Prostate gland (tissue), 2 donors: ENCODE data around the gene RABGGTA. TPM values are rescaled to one million over a fixed set of nuclear protein-coding genes. Genes with fewer than 3 reads are reported as not detected.

Experiments
- DNase-seq: peaks from one replicate; pipeline ENCODE4 v3.0.0-alpha.2; 2019; ENCODE audit warnings: low spot score
- H3K27ac ChIP-seq, 2 donors: fragments of 200-600 bp; sonication (generic); 2 replicates each; pipeline ENCODE4 v1.5.1; 2017 to 2019
- H3K27me3 ChIP-seq: fragments of 200-600 bp; sonication (generic); replicated peaks from 2 replicates; pipeline ENCODE4 v1.5.1; 2019; ENCODE audit not compliant: insufficient read depth
- H3K36me3 ChIP-seq, 2 donors: fragments of 200-600 bp; sonication (generic); 1 replicate in 1 of 2; 2 replicates in 1 of 2; pipeline versions ENCODE4 v1.5.1 to v1.8.1; 2017 to 2019
- H3K4me1 ChIP-seq: fragments of 200-600 bp; sonication (generic); replicated peaks from 2 replicates; pipeline ENCODE4 v1.5.1; 2019
- H3K4me3 ChIP-seq, 2 donors: fragments of 200-600 bp; sonication (generic); 2 replicates each; pipeline ENCODE4 v1.5.1; 2017 to 2019
- H3K9me3 ChIP-seq: fragments of 200-600 bp; sonication (generic); 2 replicates; pipeline ENCODE4 v1.5.1; 2017
- POLR2A ChIP-seq: fragments of 450-650 bp; IDR thresholded peaks from one replicate; pipeline ENCODE4 v1.6.1; 2016; ENCODE audit warnings: antibody characterized with exemption, mild to moderate bottlenecking
- POLR2AphosphoS5 ChIP-seq: sonication (generic); formaldehyde crosslinking; IDR thresholded peaks from one replicate; pipeline ENCODE4 v1.6.1; 2017; ENCODE audit warnings: antibody characterized with exemption
- whole genome bisulfite sequencing: methylation state at CpG from one replicate; pipeline ENCODE4 v1.1.5; 2018; 5-methylcytosine and 5-hydroxymethylcytosine counted together
- intact Hi-C: fragments of 100-400 bp; cut with DNase I; formaldehyde crosslinking; loops from one replicate; pipeline ENCODE4 v1.14.2; 2022
- total RNA-seq, 2 donors: library from RNA; depleted of rRNA; stranded (reverse); fragments of >200 nt; gene quantifications; one replicate each; pipeline ENCODE4 v1.1.0, GENCODE V29; 2016
- TF ChIP-seq, protein P1 (sequence below), 4 experiments: fragments of 200-600 bp in 2 of 4; fragments of 450-650 bp in 2 of 4; sonication (generic) in 2 of 4; IDR thresholded peaks; 1 replicate in 3 of 4; 2 replicates in 1 of 4; pipeline ENCODE4 v1.5.1; 2016 to 2019; ENCODE audit warnings: antibody characterized with exemption in 4 of 4, mild to moderate bottlenecking in 2 of 4, moderate library complexity in 2 of 4

The RABGGTA gene
- total RNA-seq, 2 donors from 2014 or later = 45.5 to 63.5 TPM

DNA sequence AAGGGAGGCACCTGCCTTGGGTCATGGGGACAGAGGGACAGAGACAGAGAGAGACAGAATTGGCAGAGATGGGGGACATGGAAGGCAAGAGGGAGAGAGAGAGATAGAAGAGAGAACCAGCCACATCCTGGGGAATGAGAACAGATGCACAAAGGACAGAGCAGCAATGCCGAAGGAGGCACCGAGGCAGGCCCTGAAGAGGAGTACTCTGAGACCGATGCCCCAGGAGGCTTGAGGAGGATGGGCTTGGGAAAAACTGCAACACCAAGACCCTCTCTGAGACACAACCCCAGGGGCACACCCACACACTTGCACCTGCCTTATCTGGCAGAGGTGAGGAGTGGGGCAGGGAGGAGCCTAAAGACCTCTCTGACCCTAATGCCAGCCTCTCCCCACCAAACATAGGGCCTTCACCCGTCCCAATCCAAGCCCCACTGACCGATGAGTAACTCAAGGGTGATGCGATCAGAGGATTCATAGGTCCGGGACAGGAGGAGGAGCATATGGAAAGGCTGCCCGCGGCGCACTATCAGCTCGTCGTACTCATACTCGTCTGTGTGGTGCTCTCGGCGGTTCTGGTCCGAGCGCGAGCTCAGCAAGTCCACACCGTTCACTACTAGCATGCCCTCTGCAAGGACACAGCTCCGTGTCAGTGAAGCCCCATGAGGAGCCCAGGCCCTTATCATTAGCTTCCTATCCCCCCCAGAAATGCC, 10.0 kb downstream of the RABGGTA start:
- H3K9me3 ChIP-seq = no peaks in the 10 kb centered on the region
- 92% methylated on average over 20 of the region's 20 CpGs for WGBS
- intact Hi-C loops = no loop called here
- H3K36me3 ChIP-seq = peaks cover 0 to 3% of the 10 kb centered on the region in 2 donors
- H3K4me1 ChIP-seq = no peaks in the 10 kb centered on the region
- TF ChIP-seq POLR2A (no peak), POLR2AphosphoS5 (no peak)
- TF ChIP-seq, protein P1, sequence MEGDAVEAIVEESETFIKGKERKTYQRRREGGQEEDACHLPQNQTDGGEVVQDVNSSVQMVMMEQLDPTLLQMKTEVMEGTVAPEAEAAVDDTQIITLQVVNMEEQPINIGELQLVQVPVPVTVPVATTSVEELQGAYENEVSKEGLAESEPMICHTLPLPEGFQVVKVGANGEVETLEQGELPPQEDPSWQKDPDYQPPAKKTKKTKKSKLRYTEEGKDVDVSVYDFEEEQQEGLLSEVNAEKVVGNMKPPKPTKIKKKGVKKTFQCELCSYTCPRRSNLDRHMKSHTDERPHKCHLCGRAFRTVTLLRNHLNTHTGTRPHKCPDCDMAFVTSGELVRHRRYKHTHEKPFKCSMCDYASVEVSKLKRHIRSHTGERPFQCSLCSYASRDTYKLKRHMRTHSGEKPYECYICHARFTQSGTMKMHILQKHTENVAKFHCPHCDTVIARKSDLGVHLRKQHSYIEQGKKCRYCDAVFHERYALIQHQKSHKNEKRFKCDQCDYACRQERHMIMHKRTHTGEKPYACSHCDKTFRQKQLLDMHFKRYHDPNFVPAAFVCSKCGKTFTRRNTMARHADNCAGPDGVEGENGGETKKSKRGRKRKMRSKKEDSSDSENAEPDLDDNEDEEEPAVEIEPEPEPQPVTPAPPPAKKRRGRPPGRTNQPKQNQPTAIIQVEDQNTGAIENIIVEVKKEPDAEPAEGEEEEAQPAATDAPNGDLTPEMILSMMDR (IDR thresholded peaks at IDR 0.05) = no peak
- no peak overlapping the region for H3K4me3 ChIP-seq
- H3K27ac ChIP-seq = no peak overlapping the region
- no peak for DNase-seq
- no peaks in the 10 kb centered on the region for H3K27me3 ChIP-seq

- Histone ChIP-seq H3K4me1 (no peaks in the 10 kb centered on the region), H3K4me3 (no peak overlapping the region)
- TF ChIP-seq POLR2A = no peak
- TF ChIP-seq, protein P1 (IDR thresholded peaks at IDR 0.05) = no peak
- TF ChIP-seq POLR2AphosphoS5 = no peak
These were observed 10.6 kb downstream of the RABGGTA start for GRCh38 chr14:24260780-24261157.

DNA sequence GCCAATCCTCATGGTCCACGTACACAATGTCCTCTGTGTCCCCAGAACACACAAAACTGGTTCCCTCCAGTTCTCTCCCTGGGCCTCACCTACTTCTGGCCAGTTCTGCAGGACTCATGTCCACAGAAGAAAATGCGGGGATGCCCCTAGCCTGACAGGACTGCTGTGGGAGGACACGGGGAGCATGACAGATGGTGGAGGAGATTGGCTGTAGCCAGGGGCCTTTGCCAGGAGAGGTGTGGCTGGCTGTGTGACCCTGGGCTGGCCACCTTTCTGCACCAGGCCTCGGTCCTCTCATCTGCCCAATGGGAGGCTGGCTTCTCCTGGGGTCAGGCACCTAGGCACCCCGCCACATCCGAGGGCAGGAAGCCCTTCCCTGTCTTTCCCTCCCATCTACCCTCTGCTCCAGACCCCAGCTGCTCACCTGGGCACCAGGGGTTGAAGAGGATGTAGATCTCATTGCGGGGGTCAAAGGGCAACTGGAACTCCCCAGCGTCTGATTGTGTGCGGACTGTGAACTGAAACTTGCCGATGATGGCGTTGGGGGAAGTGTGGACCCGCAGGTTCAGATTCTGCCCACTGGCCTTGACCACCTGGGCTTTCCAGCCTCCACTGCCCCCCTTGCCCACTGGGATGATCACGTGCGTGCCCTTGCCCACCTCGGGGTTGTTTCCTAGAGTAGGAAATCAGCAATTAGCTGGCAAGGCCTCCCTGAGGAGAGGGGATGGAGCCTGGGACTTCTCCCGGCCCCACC, 11.2 kb downstream of the RABGGTA start:
- H3K27ac ChIP-seq = peak overlapping the region; percentile 15 to 34
- no peaks in the 10 kb centered on the region for H3K27me3 ChIP-seq
- intact Hi-C loops = no loop called here
- H3K9me3 ChIP-seq = no peaks in the 10 kb centered on the region
- TF ChIP-seq POLR2AphosphoS5 = no peak
- TF ChIP-seq, protein P1 (IDR thresholded peaks at IDR 0.05) = no peak
- no peak for TF ChIP-seq POLR2A
- H3K36me3 ChIP-seq = no peaks in the 10 kb centered on the region
- H3K4me1 ChIP-seq = no peaks in the 10 kb centered on the region
- 79% methylated on average over 14 of the region's 16 CpGs for WGBS
- H3K4me3 ChIP-seq = no peak overlapping the region
- peak; percentile 23 for DNase-seq

More at GRCh38 chr14:24260780-24261157, 10.6 kb downstream of the RABGGTA start:
- Histone ChIP-seq H3K27ac (no peak overlapping the region), H3K9me3 (no peaks in the 10 kb centered on the region), H3K27me3 (no peaks in the 10 kb centered on the region), H3K36me3 (no peaks in the 10 kb centered on the region)
- intact Hi-C loops = no loop called here
- DNase-seq = no peak
- WGBS = 60% methylated on average over 4 of the region's 4 CpGs

DNA sequence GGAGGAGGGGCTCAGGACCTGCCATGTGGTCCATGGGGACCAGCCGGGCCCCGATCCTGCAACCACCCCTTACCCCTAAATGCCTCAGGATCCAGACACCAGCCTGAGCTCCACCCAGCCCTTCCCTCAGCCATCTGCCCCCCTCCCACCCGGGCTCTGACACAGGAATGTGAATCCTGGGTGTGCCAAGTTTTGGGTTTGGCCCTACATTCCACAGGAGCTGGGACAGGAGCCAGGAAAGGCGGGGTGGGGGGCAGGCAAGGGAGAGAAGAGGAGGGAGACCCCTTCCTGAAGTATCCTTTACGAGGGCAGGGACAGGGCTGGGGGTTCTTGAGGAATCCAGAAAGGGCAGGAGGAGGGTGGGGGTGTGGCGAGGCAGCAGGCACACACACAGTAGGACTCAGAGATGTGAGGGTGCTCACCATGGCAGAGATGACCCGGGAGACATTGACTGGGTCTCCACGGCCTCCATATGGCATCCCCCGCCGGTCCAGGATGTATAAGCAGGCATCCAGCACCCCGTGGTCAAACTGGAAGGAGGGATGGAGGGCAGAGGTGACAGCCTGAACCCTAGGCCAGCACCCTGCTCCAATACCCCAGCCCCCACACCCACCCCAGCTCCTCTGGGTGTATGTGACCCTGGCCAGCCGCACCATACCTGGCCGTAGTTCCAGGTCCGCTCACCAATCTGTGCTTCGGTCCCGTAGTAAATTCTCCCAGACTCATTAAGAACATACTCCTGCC, 11.9 kb downstream of the RABGGTA start:
- H3K27ac ChIP-seq = peak overlapping the region; percentile 15 to 34
- H3K27me3 ChIP-seq = no peaks in the 10 kb centered on the region
- no peaks in the 10 kb centered on the region for H3K9me3 ChIP-seq
- DNase-seq = peak; percentile 29
- no peaks in the 10 kb centered on the region for H3K4me1 ChIP-seq
- H3K36me3 ChIP-seq = no peaks in the 10 kb centered on the region
- WGBS = 61% methylated on average over 16 of the region's 16 CpGs
- intact Hi-C loops = no loop called here
- H3K4me3 ChIP-seq = no peak overlapping the region
- TF ChIP-seq, protein P1 (IDR thresholded peaks at IDR 0.05) = no peak
- TF ChIP-seq POLR2AphosphoS5 (no peak), POLR2A (no peak)
